Germinal center (tissue), 1 donor: Measurements from ENCODE around the gene CTSZ.
"Not testable (repeated sequence)": the region's sequence is repeated elsewhere in the genome, so short reads cannot be mapped to it uniquely, and the experiment has no call there.

Experiments
- DNase-seq: peaks from one replicate; pipeline ENCODE4 v3.0.0; 2012; ENCODE audit warnings: mixed read lengths, low spot score

The CTSZ gene

GRCh38 chr20:59006864-59007664 lies at the start of gene CTSZ:
Gene CTSZ (minus strand): TSS chr20:59007254. CDS start chr20:59007128, 126 bp downstream.
- DNase-seq = peak; percentile 77

- DNase-seq = peak; percentile 38
Measured at GRCh38 chr20:59055302-59055701, 48.2 kb upstream of the CTSZ start.

- no peak for DNase-seq
Measured at GRCh38 chr20:59051666-59052185, 44.7 kb upstream of the CTSZ start.

GRCh38 chr20:59050437-59050836 lies 43.4 kb upstream of the CTSZ start:
- no peak for DNase-seq

- DNase-seq = no peak
Measured at GRCh38 chr20:59048681-59049030, 41.6 kb upstream of the CTSZ start.

- no peak for DNase-seq
Measured at GRCh38 chr20:59047938-59048680, 41.1 kb upstream of the CTSZ start.

- no peak for DNase-seq
Measured at GRCh38 chr20:59046862-59047261, 39.8 kb upstream of the CTSZ start.

GRCh38 chr20:59044796-59045195 lies 37.7 kb upstream of the CTSZ start:
- DNase-seq = no peak

GRCh38 chr20:59044295-59044694 lies 37.2 kb upstream of the CTSZ start:
- DNase-seq = peak; percentile 10

- DNase-seq = no peak
Measured at GRCh38 chr20:59043698-59044097, 36.6 kb upstream of the CTSZ start.

- peak; percentile 99 for DNase-seq
Measured at GRCh38 chr20:59042796-59043631, 36.0 kb upstream of the CTSZ start.

- DNase-seq = peak; percentile 32
Measured at GRCh38 chr20:59042151-59042795, 35.2 kb upstream of the CTSZ start, which contains the start of gene PRELID3B. Gene PRELID3B (minus strand): TSS chr20:59042786. CDS start chr20:59042730, 56 bp downstream.

GRCh38 chr20:59041487-59041886 lies 34.4 kb upstream of the CTSZ start:
- not testable (repeated sequence) for DNase-seq

- no peak for DNase-seq
Measured at GRCh38 chr20:59040667-59041066, 33.6 kb upstream of the CTSZ start.

GRCh38 chr20:59039233-59039632 lies 32.2 kb upstream of the CTSZ start:
- DNase-seq = no peak

- no peak for DNase-seq
Measured at GRCh38 chr20:59037386-59037785, 30.3 kb upstream of the CTSZ start.

- DNase-seq = no peak
Measured at GRCh38 chr20:59035381-59035780, 28.3 kb upstream of the CTSZ start.

GRCh38 chr20:59033616-59034165 lies 26.6 kb upstream of the CTSZ start:
- no peak for DNase-seq

- DNase-seq = no peak
Measured at GRCh38 chr20:59033093-59033492, 26.0 kb upstream of the CTSZ start.

- DNase-seq = no peak
Measured at GRCh38 chr20:59032713-59033059, 25.6 kb upstream of the CTSZ start.

- DNase-seq = peak; percentile 99
Measured at GRCh38 chr20:59032023-59032712, 25.1 kb upstream of the CTSZ start, which contains the start of gene ATP5F1E. Gene ATP5F1E (minus strand): TSS chr20:59032335. CDS start chr20:59032251, 84 bp downstream.
